Ovary (tissue), 3 donors: ENCODE data around the gene SH3RF1.

Experiments
- CTCF ChIP-seq, 3 donors: fragments of 450-650 bp in 2 of 3; fragments of 200-600 bp in 1 of 3; IDR thresholded peaks; one replicate each; pipeline versions ENCODE4 v1.5.1 to v1.8.0; 2016 to 2022; ENCODE audit warnings: antibody characterized with exemption in 3 of 3, mild to moderate bottlenecking in 1 of 3
- EP300 ChIP-seq: sonication (generic); formaldehyde crosslinking; IDR thresholded peaks from one replicate; pipeline ENCODE4 v1.6.1; 2017; ENCODE audit warnings: antibody characterized with exemption
- POLR2A ChIP-seq: fragments of 450-650 bp; IDR thresholded peaks from one replicate; pipeline ENCODE4 v1.6.1; 2017; ENCODE audit warnings: antibody characterized with exemption, mild to moderate bottlenecking, moderate library complexity
- donor health status: DM: no; HTN: no; CAD: no.

DNA sequence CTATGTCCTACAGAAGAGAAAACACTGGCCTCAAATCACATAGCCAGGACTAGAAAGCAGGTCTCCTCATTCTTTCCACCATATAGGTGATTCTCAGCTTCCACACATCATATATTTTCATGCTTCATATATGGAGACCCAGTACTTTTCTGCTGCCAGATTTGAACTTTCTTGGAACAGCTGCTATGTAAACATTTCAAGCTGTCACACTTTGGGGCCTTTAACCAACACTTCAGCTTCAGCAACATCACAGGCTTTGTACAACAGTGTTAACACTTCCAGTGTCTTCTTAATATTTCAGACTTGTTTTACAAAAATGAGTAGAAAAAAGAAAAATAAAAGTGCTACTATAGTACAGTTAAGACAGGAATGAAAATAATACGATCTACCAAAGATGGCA is 12.6 kb downstream of the SH3RF1 start:
- no peak for TF ChIP-seq POLR2A
- TF ChIP-seq CTCF (IDR thresholded peaks at IDR 0.05), result no peak
- no peak for TF ChIP-seq EP300
